ENCODE measurements around the gene CLEC11A. TPM values are rescaled to one million over a fixed set of nuclear protein-coding genes. Genes with fewer than 3 reads are reported as not detected.

Gene CLEC11A
- polyA plus RNA-seq, 1 donor (not counting 4 experiments of a cell fraction or from before 2014, with no cell fraction given) = 0.56 TPM

- DNase-seq (ENCODE audit: low read depth, low spot score) (no peak), FAIRE-seq (no peak)
- Histone ChIP-seq H3K9me3 (ENCODE audit: control insufficient read depth, low read depth, low read length) (no peaks in the 10 kb centered on the region), H4K20me1 (ENCODE audit: control insufficient read depth, extremely low read depth, insufficient read depth, low read length) (no peaks in the 10 kb centered on the region), H2AFZ (ENCODE audit: control insufficient read depth, low read length) (no peak overlapping the region), H3K27me3 (ENCODE audit: control insufficient read depth, extremely low read depth, insufficient read depth, low read length) (peaks cover 19% of the 10 kb centered on the region), H3K4me3 (ENCODE audit: control insufficient read depth in 2 of 3, extremely low read depth in 1 of 3, insufficient read depth in 2 of 3, low read depth in 1 of 3, low read length in 3 of 3) (no peak overlapping the region), H3K9ac (ENCODE audit: control insufficient read depth, extremely low read depth, insufficient read depth, low read length) (no peak overlapping the region), H3K27ac (ENCODE audit: control insufficient read depth, insufficient read depth, low read length) (no peak overlapping the region), H3K9me1 (ENCODE audit: control insufficient read depth, extremely low read depth, insufficient read depth, low read length) (no peaks in the 10 kb centered on the region), H3K36me3 (ENCODE audit: control insufficient read depth in 2 of 2, extremely low read depth in 1 of 2, insufficient read depth in 2 of 2, low read length in 2 of 2) (no peaks in the 10 kb centered on the region), H3K4me1 (ENCODE audit: control insufficient read depth, extremely low read depth, insufficient read depth, low read length) (no peaks in the 10 kb centered on the region), H3K4me2 (ENCODE audit: control insufficient read depth, extremely low read depth, insufficient read depth, low read depth, low read length) (no peak overlapping the region), H3K79me2 (ENCODE audit: control insufficient read depth, insufficient read depth, low read length) (no peaks in the 10 kb centered on the region)
- dilution Hi-C loops (cut with MboI; ENCODE audit: extremely low pct_ligation_motif_present, low sequenced_read_pairs) = no loop called here
- no peak for TF ChIP-seq CTCF (optimal IDR thresholded peaks at IDR 0.05 in 1 of 3, IDR thresholded peaks at IDR 0.05 in 1 of 3, conservative IDR thresholded peaks at IDR 0.05 in 1 of 3; ENCODE audit: extremely low read depth in 1 of 3, insufficient read depth in 2 of 3, low read length in 3 of 3)
- no peak for TF ChIP-seq EZH2 (IDR thresholded peaks at IDR 0.05; ENCODE audit: low read length)
Measured at GRCh38 chr19:50712833-50713232, 10.3 kb upstream of the CLEC11A start.

GRCh38 chr19:50713556-50714236 is 9.5 kb upstream of the CLEC11A start:
- no peak for DNase-seq (ENCODE audit: low read depth, low spot score)
- no peak overlapping the region for H3K9ac ChIP-seq (ENCODE audit: control insufficient read depth, extremely low read depth, insufficient read depth, low read length)
- no peaks in the 10 kb centered on the region for H3K79me2 ChIP-seq (ENCODE audit: control insufficient read depth, insufficient read depth, low read length)
- no peak overlapping the region for H3K4me2 ChIP-seq (ENCODE audit: control insufficient read depth, extremely low read depth, insufficient read depth, low read depth, low read length)
- no peaks in the 10 kb centered on the region for H3K9me3 ChIP-seq (ENCODE audit: control insufficient read depth, low read depth, low read length)
- no peaks in the 10 kb centered on the region for H3K36me3 ChIP-seq (ENCODE audit: control insufficient read depth in 2 of 2, extremely low read depth in 1 of 2, insufficient read depth in 2 of 2, low read length in 2 of 2)
- H3K4me1 ChIP-seq (ENCODE audit: control insufficient read depth, extremely low read depth, insufficient read depth, low read length) = no peaks in the 10 kb centered on the region
- dilution Hi-C loops (cut with MboI; ENCODE audit: extremely low pct_ligation_motif_present, low sequenced_read_pairs) = no loop called here
- no peak overlapping the region for H3K27ac ChIP-seq (ENCODE audit: control insufficient read depth, insufficient read depth, low read length)
- H4K20me1 ChIP-seq (ENCODE audit: control insufficient read depth, extremely low read depth, insufficient read depth, low read length) = no peaks in the 10 kb centered on the region
- no peak overlapping the region for H2AFZ ChIP-seq (ENCODE audit: control insufficient read depth, low read length)
- TF ChIP-seq EZH2 (IDR thresholded peaks at IDR 0.05; ENCODE audit: low read length) (no peak), CTCF (optimal IDR thresholded peaks at IDR 0.05 in 1 of 3, IDR thresholded peaks at IDR 0.05 in 1 of 3, conservative IDR thresholded peaks at IDR 0.05 in 1 of 3; ENCODE audit: extremely low read depth in 1 of 3, insufficient read depth in 2 of 3, low read length in 3 of 3) (no peak)
- FAIRE-seq = no peak
- no peaks in the 10 kb centered on the region for H3K9me1 ChIP-seq (ENCODE audit: control insufficient read depth, extremely low read depth, insufficient read depth, low read length)
- H3K4me3 ChIP-seq (ENCODE audit: control insufficient read depth in 2 of 3, extremely low read depth in 1 of 3, insufficient read depth in 2 of 3, low read depth in 1 of 3, low read length in 3 of 3) = no peak overlapping the region
- H3K27me3 ChIP-seq (ENCODE audit: control insufficient read depth, extremely low read depth, insufficient read depth, low read length) = peaks cover 24% of the 10 kb centered on the region
